Muscle of leg (tissue), 11 donors: ENCODE measurements around the gene SLC4A1. TPM values are rescaled to one million over a fixed set of nuclear protein-coding genes. Genes with fewer than 3 reads are reported as not detected.

Experiments
- DNase-seq: peaks from one replicate; pipeline ENCODE4 v3.0.0; 2013
- H3K27ac ChIP-seq: one replicate; pipeline ENCODE4 v1.5.1; 2013; ENCODE audit warnings: mild to moderate bottlenecking, low read length, control low read depth
- H3K27me3 ChIP-seq: one replicate; pipeline ENCODE4 v1.6.1; 2013; ENCODE audit warnings: low read length; ENCODE audit not compliant: control insufficient read depth, insufficient read depth
- H3K36me3 ChIP-seq: one replicate; pipeline ENCODE4 v1.6.1; 2013; ENCODE audit warnings: low read length; ENCODE audit not compliant: control insufficient read depth, insufficient read depth
- H3K4me1 ChIP-seq: one replicate; pipeline ENCODE4 v1.6.1; 2013; ENCODE audit warnings: low read length; ENCODE audit not compliant: control insufficient read depth, insufficient read depth
- H3K4me3 ChIP-seq: one replicate; pipeline ENCODE4 v1.5.1; 2013; ENCODE audit warnings: low read length, control low read depth
- H3K9me3 ChIP-seq: replicated peaks from 2 replicates; pipeline ENCODE4 v1.6.1; 2013; ENCODE audit warnings: low read depth, low read length; ENCODE audit not compliant: control insufficient read depth
- WGBS: methylation state at CpG from one replicate; pipeline ENCODE4 v1.1.5; 2013; ENCODE audit warnings: missing lambda C conversion rate; ENCODE audit not compliant: insufficient coverage; 5-methylcytosine and 5-hydroxymethylcytosine counted together
- polyA plus RNA-seq, 8 donors: library from polyadenylated mRNA; unstranded; fragments of 120-200 nt; gene quantifications; one replicate each; pipeline versions ENCODE4 v1.2.1 to v1.2.3, GENCODE V29; 2013; ENCODE audit warnings: inconsistent platforms in 1 of 8, low replicate concordance in 1 of 8; ENCODE audit not compliant: insufficient read length in 8 of 8, insufficient read depth in 1 of 8
- total RNA-seq: library from RNA; stranded (reverse); fragments of 120-200 nt; gene quantifications from one replicate; pipeline ENCODE4 v1.2.4, GENCODE V29; 2013

SLC4A1 gene
- total and polyA plus RNA-seq, 9 donors, result 5.2 to 20.9 (median 11.6) TPM

DNA sequence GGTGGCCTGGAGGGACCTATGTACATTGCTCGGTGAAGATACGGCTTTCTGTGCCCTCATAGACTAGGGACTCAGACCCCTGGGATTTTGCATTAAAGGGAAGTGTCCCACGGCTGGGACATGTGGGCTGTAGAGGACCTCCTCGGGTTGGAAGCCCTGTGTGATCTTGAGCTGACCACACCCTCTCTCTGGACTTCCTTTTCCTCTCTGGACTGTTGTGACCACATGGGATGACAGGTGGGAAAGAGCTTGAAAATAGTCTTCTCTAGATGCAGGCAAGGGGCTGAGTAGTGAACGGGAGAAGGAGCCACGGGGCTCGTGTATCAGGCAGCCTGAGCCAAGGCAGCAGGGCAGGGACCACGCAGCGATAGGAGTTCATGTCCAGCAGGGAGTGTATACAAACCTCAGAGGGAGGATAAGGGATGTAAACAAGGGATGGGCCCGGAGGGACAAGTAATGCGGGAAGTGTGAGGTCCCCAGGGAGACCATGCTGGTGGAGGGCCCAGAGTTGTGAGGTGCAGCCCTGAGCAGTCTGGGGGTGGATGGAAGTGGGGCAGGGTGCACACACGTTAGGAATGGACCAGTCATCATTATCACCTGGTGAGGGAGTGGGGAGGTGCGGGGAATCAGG is 4.5 kb upstream of the SLC4A1 start:
- Histone ChIP-seq H3K27ac (no peak overlapping the region), H3K9me3 (no peaks in the 10 kb centered on the region), H3K36me3 (no peaks in the 10 kb centered on the region), H3K4me3 (no peak overlapping the region), H3K4me1 (peaks cover 43% of the 10 kb centered on the region), H3K27me3 (no peaks in the 10 kb centered on the region)
- no peak for DNase-seq
- 33% methylated on average over 11 of the region's 13 CpGs for WGBS

DNA sequence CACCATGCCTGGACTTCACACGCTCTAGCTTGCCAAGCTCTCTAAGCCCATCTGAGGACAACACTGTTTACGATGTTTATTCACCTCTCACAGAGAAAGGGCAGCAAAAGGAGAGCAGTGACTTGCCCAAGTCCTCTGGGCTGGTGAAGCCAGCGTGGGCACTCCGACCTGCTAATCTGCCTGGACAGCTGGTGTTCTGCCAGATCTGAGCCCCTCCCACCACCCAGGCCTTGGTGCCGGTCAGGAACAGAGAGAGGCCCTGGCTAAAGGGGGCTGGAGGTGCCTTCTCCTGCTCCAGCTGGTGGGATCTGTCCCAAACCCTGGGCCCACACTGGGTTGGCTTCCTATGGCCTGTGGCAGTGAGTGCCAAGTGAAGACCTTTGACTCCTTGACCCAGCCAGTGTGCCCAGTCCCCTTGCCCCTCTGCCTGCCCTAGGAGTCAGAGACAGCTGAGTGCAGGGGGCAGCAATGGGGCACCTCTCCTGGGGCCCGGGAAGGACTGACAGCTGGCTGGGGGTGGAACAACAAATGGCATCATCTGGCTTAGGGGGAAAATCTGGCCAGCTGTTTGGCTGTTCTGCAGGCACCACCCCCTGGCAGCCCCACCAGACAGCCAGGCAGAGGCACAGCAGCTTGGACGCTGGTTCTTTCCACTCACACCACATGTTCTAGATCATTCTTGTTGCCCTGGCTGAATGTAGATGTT is 1.8 kb upstream of the SLC4A1 start:
- no peak overlapping the region for H3K4me3 ChIP-seq
- peak overlapping the region; percentile 91 for H3K27ac ChIP-seq
- 44% methylated on average over 3 of the region's 7 CpGs for WGBS
- no peaks in the 10 kb centered on the region for H3K36me3 ChIP-seq
- H3K4me1 ChIP-seq, result peaks cover 43% of the 10 kb centered on the region
- DNase-seq, result peak; percentile 85
- H3K27me3 ChIP-seq, result no peaks in the 10 kb centered on the region
- no peaks in the 10 kb centered on the region for H3K9me3 ChIP-seq

DNA sequence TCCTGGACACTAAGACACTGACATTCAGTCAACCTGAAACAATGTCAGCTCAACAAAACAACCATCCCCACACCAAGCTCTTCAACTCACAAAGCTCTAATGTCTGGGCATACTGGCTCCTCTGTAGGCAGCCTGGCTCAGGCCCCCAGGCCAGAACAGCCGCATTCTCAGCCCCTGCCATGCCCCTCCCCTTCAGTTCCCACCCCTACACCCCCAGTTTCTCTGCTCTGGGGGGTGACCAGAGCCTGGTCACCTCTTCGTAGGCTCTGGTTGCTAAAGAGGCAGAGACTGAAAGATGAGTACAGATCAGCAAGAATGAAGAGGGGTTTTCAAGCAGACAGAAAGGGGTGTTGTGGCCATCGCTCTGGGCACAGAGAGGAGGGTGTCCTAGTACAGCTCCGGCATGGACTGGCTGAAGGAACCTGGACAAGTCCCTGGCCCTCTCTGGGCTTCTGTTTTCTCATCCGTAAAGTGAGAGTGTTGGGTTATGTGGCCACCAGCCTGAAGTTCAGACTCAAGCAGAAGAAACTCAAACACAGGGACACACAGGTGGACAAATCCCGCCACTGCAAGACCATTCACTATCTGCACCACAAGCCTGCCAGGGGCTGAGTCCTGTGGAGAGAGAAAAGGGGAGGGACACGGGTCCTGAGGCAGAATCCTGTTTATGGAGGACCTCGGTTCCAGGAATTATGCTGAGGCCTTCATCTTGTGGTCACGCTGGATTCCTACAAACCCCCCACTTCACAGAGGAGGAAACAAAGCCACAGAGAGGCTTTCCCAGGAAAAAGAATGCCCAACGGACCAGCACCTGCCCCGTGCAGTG is 987 bp upstream of the SLC4A1 start:
- no peaks in the 10 kb centered on the region for H3K36me3 ChIP-seq
- no peak for DNase-seq
- WGBS, result 55% methylated on average over 6 of the region's 11 CpGs
- H3K9me3 ChIP-seq, result no peaks in the 10 kb centered on the region
- no peaks in the 10 kb centered on the region for H3K27me3 ChIP-seq
- peak overlapping the region; percentile 91 for H3K27ac ChIP-seq
- no peak overlapping the region for H3K4me3 ChIP-seq
- peaks cover 43% of the 10 kb centered on the region for H3K4me1 ChIP-seq

DNA sequence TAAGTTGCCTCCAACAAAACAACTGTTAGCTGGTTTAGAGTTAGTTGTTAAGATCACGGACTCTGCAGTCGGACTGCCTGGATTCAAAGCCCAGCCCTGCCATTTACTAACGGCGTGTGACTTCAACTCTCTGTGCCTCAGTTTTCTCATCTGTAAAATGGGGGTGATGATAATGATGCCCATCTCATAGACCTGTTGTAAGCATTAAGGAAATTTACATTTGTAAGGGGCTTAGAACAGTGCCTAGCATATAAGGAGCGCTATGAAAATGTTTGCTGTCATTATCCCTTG is 825 bp downstream of the SLC4A1 start:
- no peaks in the 10 kb centered on the region for H3K9me3 ChIP-seq
- no peak overlapping the region for H3K27ac ChIP-seq
- no peaks in the 10 kb centered on the region for H3K36me3 ChIP-seq
- 92% methylated on average over 4 of the region's 5 CpGs for WGBS
- DNase-seq, result no peak
- H3K4me1 ChIP-seq, result peaks cover 35% of the 10 kb centered on the region
- no peak overlapping the region for H3K4me3 ChIP-seq
- no peaks in the 10 kb centered on the region for H3K27me3 ChIP-seq

DNA sequence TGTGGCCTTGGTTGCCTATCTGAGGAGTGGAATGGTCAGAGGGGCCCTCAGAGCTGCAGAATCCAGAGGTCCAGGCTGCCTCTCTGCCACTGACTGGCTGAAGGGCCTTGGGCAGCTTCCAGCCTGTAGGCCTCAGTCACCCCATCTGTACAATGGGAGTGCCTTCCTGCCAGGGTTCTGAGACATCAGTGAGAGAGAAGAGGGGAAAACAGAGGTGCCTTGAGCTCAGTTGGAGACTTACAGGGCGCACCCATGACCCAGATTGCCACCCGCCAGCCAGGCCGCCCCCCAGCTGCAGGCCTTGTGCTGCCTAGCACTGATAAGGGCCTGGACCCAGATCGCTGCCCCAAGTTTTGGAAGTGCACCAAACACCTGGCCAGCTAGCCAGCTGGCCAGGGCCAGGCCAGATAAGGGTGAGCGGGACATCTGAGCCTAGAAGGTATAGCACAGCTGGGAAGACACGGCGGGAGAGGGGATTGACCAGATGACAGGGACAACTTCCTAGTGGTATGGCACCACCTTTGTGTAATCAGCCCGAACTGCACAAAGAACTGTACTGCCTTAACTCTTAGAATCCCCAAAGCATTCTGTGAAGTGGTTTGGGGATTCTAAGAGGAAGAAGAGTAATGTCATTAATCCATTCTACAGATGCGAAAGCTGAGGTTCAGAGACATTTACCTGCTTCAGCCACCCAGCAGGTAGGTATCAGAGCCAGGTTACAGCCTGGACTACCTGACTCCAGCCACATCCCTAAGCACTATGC is 1.4 kb downstream of the SLC4A1 start:
- DNase-seq, result peak; percentile 33
- WGBS, result 77% methylated on average over 5 of the region's 9 CpGs

DNA sequence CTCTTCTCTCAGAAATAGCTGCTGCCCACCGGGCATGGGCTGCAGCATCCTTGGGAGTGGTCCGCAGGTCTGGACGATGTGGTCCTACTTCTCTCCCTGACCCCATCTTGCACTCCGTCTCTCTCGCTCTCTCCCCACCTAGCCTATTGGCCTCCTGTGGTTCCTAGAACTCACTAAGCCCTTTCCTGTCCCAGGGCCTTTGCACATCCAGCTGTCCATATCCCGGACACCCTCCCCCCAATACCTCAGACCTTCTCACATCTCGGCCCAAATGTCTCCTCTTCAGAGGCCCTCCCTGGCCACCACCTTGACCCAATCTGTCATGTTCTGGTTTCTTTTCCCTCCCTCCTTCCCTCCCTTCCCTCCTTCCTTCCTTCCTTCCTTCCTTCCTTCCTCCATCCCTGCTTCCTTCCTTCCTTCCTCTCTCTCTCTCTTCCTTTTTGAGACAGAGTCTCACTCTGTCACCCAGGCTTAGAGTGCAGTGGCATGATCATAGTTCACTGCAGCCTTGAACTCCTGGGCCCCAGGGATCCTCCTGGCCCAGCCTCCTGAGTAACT is 4.5 kb downstream of the SLC4A1 start:
- H3K36me3 ChIP-seq, result no peaks in the 10 kb centered on the region
- no peaks in the 10 kb centered on the region for H3K27me3 ChIP-seq
- no peak overlapping the region for H3K27ac ChIP-seq
- H3K4me3 ChIP-seq, result no peak overlapping the region
- DNase-seq, result no peak
- H3K9me3 ChIP-seq, result no peaks in the 10 kb centered on the region
- peaks cover 9% of the 10 kb centered on the region for H3K4me1 ChIP-seq
- 86% methylated on average over 7 of the region's 7 CpGs for WGBS

More for the DNA sequence above, 1.4 kb downstream of the SLC4A1 start:
- Histone ChIP-seq H3K4me1 (peaks cover 32% of the 10 kb centered on the region), H3K27ac (no peak overlapping the region), H3K27me3 (no peaks in the 10 kb centered on the region), H3K9me3 (no peaks in the 10 kb centered on the region), H3K36me3 (no peaks in the 10 kb centered on the region), H3K4me3 (no peak overlapping the region)

DNA sequence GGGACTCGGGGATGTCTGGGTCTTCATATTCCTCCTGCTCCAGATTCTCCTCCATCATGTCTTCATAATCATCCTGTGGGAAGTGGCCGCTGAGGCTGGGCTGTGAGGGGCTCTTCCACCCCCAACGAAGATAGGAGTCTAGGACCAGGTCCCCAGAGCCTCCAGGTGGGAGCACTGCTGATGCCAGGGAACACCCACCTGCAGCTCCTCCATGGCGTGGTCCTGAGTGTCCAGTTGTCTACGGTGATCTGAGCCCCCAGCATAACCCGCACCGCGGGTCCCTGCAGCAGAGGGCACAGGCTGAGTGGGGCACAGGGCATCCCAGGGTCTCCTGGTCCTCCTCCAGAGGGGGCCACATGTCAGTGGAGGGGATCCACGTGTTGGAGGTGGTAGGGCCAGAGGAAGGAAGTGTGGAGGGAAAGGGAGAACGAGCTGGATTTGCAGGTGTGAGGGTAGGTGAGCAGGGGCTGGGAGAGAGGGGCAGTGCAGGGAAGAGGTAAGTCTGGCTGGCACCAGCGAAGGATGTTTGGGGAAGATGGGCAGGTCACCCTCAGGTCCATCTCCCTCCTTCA is 5.2 kb downstream of the SLC4A1 start:
- 76% methylated on average over 9 of the region's 11 CpGs for WGBS

DNA sequence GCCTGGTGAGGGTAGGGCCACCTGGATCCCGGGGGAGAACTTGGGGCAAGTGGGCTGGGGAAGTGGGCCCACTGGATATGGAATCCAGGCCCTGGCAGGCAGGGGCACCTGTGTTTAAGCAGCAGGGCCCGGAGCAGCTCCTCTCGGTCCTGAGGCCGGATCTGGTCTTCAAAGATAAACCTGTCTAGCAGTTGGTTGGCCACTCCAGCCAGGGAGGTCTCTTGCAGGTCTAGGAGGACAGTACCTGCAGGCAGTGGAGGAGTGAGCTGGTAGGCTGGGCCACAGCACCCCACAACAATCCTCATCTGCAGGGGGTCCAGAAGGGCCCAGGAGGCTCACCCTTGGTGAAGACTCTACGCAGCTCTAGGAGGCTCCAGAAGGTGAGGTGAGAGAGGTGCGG is 7.6 kb downstream of the SLC4A1 start:
- Histone ChIP-seq H3K9me3 (no peaks in the 10 kb centered on the region), H3K4me3 (no peak overlapping the region), H3K27me3 (peaks cover 3% of the 10 kb centered on the region), H3K4me1 (peaks cover 2% of the 10 kb centered on the region), H3K27ac (no peak overlapping the region), H3K36me3 (no peaks in the 10 kb centered on the region)
- DNase-seq, result no peak
- WGBS, result 89% methylated on average over 5 of the region's 6 CpGs

More for the DNA sequence above, 5.2 kb downstream of the SLC4A1 start:
- H3K27me3 ChIP-seq, result no peaks in the 10 kb centered on the region
- no peaks in the 10 kb centered on the region for H3K36me3 ChIP-seq
- H3K4me3 ChIP-seq, result no peak overlapping the region
- H3K4me1 ChIP-seq, result peaks cover 4% of the 10 kb centered on the region
- no peak overlapping the region for H3K27ac ChIP-seq
- DNase-seq, result no peak
- no peaks in the 10 kb centered on the region for H3K9me3 ChIP-seq

DNA sequence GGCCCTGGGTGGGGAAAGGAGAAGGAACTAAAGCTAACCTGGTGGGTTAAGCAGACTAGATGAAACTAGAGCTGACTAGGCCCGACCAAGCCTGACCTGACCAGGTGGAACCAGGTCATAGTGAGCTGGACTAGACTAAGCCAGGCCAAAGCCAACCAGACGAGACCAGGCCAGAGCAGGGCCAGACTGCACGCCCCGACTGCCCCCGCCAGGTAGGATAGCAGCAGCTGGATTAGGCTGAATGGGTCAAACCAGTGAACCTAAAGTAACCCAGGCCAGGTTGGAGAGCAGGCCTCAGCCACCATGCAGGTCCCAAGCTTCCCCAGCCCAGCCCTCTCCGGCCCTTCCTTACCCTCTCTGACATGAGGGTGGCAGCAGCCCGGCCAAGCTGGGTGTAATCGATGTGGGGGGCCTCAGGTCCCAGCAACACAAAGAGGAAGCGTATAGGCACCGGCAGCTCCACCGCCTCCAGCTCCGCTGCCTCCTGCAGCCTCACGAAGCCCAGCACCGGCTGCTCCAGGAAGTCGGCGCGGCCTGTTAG is 9.1 kb downstream of the SLC4A1 start:
- H3K4me3 ChIP-seq, result no peak overlapping the region
- peaks cover 3% of the 10 kb centered on the region for H3K27me3 ChIP-seq
- no peak for DNase-seq
- WGBS, result 66% methylated on average over 14 of the region's 17 CpGs
- H3K9me3 ChIP-seq, result no peaks in the 10 kb centered on the region
- peaks cover 2% of the 10 kb centered on the region for H3K4me1 ChIP-seq
- H3K27ac ChIP-seq, result no peak overlapping the region
- H3K36me3 ChIP-seq, result no peaks in the 10 kb centered on the region
